Hematopoietic multipotent progenitor cell treated with erythropoietin and hydrocortisone succinate and interleukin-3 and kit ligand, for 15 days (in vitro differentiated cells): ENCODE measurements around the gene ELK1.
"Not testable (repeated sequence)": the region's sequence is repeated elsewhere in the genome, so short reads cannot be mapped to it uniquely, and the experiment has no call there.

Experiments
- DNase-seq: peaks from one replicate; pipeline ENCODE4 v3.0.0-alpha.2; 2015; ENCODE audit warnings: low spot score

Gene ELK1

DNA sequence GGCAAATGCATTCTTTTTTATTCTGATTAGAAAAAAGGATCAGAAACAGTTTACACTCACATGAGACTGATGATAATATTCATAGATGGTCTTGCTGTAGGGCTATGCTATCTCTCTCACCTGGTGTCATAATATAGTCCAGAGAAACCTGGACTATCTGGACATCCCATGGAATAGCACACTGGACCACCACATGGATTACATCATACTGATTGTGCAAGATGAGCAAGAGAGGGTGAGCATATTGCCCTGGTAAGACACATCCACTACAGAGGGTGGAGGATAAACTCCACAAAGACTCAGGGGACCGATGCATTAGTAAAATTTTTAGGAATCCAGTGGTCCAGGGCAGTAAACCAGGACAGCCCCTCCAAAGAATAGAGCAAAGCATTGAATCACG is 38.9 kb downstream of the ELK1 start:
- no peak for DNase-seq

DNA sequence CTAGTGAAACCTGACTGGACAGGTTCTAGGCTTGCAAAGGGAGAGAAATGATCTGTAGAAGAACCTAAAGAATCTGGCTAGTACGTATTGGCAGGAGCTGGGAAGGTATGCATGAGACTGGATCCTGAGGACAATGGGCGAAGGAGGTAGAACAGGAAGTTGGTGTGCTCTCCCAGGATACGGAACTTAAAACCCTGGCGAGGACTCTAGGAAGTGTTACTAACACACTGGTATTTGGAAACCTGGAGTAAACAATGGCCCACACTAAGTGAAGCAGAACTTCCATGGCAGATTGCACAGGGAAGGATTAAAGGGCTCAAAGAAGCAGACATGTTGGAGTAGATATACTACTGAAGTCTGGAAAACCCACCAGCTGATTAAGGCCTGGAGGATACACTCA is 39.9 kb downstream of the ELK1 start:
- DNase-seq = no peak

DNA sequence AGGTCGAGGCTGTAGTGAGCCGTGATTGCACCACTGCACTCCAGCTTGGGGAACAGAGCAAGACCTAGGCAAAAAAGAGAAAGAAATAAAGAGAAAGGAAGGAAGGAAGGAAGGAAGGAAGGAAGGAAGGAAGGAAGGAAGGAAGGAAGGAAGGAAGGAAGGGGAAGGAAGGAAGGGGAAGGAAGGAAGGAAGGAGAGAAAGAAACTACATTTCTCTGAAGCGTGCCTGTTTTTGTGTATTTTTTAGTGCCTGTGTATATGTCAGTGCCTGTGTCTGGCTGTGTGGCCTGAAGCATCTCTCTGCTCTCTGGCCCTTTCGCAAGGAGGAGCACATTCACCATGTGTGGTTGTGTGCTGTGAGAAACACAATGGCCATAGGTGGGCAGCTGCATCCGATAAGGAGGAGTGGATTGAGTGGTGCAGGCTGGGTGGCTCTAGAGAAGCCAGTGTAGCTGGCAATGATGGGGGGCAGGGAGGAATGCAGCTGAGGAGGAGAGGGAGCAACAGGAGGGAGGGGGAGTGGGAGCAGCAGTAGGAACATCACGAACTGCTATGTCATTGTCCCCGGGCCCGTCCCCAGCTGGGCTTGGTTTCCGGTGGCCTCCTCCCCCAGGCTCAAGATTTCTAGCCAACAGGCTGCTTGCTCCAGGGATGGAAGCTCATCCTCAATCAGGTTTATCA is 42.1 kb downstream of the ELK1 start:
- DNase-seq = no peak

DNA sequence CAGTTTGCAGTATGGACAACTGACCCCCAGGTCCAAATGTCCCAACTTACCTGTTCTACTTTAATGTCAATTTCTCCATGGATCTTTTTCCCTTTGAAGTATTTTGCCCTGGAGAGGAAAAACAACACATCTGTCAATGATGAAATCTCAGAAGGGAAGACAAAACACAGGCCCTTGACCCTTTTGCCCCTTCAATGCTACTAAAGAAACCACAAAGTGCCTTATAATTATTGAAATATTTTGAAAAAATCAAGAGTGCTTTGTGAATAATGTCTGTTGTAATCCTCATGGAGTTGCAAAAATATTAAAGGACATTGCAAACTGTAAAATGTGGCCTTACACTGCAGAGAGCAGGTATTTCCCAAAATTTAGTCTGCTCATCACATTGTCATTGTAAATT is 43.3 kb downstream of the ELK1 start:
- no peak for DNase-seq

DNA sequence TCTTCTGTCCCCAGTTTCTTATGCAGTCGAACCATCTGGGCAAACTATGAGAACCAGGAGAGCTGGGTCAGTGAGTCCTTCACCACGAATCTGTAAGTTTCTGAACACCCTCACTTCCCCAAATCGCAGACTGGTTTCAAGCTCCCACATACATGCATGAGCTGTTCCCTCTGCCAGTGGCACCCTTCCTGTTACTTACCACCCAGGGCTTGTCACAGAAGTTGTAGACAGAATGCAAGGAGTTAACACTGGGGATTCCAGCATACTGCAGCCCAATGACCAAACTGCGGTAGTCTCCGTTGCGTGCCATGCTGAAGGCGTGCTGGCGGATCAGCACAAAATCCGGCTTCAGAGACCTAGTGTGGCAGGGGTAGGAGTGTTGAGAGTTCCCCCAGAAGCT is 45.3 kb downstream of the ELK1 start:
- no peak for DNase-seq

DNA sequence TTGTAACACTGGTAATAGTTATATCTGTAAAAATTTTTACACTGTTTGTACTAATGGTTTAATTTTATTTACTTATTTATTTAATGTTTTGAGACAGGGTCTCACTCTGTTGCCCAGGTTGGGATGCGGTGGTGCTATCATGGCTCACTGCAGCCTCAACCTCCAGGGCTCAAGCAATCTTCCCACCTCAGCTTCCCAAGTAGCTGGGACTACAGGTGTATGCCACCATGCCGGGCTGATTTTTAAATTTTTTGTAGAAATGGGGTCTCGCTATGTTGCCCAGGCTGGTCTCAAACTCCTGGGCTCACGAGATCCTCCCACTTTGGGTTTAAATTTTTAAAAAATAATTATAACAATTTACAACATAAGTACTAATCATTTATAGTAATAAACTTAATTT is 47.2 kb downstream of the ELK1 start:
- DNase-seq = not testable (repeated sequence)

DNA sequence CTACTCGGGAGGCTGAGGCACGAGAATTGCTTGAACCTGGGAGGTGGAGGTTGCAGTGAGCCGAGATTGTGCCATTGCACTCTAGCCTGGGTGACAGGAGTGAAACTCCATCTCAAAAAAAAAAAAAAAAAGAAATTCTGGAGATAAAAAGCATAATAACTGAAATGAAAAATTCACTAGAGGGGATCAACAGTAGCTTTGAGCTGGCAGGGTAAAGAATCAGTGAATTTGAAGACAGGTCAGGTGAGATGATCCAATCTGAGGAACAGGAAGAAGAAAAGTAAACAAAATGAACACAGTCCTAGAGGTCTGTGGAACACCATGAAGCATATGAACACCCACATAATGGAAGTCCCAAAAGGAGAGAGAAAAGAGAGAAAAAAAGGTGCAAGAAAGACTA is 53.1 kb downstream of the ELK1 start:
- DNase-seq = no peak

DNA sequence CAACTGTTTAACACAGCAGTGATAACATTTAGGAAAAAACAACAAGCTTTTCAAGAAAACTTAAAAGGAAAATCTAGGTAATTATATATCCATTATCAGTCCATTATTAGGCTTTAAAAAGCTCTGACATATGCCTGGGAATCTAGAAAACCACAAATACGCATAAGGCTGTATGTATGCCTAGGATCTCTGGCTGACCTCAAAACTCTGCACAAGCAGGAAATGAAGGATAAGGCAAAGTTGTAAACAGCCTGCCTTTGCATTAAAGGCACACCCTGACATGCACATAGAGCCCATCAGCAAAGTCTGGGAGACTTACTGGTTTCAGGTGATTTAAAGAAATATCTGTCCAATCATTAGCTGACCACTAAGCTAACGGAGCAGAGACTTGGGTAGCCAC is 54.1 kb downstream of the ELK1 start:
- DNase-seq = no peak

DNA sequence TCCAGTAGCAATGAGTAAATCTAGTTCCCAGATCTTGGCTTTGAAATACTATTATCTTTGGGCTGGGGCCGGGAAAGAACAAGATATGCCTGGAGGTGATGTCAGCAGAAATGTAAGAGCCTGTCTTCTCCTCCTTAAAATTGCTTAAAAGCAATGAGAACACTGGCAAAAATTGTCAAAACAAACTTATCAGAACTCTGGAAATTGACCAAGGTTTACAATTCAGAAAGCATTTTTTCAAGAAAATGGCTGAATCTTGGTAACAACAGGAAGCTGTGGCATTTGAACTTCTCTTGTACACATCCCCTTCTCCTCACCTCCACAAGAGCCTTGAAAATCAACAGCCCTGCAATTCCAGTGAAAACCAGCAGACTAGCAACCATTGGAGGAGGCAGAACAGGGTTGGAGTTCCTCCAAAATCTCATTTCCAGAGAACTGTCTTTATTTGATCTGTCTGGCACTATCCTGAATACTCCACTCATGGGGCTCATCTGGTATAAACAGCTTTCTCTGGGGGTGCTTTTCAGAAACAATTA is 54.6 kb downstream of the ELK1 start:
- DNase-seq = no peak

DNA sequence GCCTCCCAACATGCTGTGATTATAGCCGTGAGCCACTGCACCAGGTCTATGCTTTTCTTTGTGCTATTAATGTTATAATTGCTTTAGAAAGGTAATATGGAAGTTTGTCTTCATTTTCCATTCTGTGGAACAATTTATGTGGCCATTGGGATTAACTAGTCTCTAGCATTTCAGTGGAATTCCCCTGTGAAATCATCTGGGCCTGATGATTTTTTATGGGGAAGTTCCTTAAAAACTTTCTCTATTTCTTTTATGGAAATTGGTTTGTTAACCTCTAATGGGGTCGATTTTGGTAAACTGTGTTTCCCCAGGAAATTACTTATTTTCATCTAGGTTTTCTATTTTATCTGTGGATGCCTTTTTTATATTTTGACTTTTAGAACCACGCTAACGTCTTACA is 56.8 kb downstream of the ELK1 start:
- no peak for DNase-seq

DNA sequence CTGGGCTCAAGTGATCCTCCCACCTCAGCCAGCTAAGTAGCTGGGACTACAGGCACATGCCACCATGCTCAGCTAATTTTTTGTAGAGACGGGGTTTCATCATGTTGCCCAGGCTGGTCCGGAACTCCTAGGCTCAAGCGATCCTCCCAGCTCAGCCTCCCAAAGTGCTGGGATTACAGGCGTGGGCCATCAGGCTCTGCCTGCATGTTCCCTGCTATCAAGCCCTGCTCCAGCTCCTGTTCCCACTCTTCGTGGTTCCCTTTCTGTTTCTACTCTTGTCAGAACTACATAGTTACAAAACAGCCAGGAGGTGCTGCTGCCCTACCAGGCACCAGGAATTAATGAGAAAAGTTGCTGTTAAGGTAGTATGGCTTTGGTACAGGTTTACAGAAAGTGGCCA is 59.4 kb downstream of the ELK1 start:
- DNase-seq = no peak

DNA sequence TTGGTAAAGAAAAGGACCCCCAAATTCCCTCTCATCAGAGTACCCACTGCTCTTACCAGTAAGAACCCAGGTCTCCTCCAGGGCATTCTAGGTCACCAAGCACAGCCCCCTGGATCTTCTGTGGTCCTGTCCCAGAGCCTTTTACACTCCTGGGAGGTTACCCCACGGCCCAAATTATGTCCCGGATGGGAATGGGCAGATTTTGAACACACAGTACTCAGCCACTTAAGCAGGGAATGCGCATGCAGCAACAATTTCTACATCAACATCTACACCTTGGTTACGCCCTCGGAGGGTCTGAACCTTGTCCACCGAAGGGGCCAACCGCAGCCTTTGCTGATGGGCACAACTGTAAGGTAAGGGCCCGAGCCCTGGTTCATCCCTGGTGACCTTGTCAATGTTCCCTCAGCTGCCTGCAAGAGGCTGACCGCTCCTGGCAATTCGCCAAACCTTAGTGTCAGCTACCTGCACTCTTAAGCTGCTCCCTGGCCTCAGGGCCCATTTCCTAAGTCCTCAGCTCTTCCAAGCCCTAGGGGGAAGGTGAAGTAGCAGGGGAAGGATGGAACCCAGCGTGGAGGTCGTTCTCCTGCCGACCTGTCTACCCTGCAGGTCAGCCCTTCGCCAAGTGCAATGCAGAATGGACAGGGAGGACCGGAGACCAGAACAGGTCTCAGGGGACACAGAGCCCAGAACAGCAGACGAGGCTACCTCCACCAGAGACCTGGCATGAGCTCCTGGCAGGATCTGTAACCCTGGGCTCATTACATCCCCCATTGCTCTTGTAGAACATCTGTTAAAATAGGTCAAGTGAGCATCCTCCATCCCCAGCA is 62.2 kb downstream of the ELK1 start:
- DNase-seq = no peak

DNA sequence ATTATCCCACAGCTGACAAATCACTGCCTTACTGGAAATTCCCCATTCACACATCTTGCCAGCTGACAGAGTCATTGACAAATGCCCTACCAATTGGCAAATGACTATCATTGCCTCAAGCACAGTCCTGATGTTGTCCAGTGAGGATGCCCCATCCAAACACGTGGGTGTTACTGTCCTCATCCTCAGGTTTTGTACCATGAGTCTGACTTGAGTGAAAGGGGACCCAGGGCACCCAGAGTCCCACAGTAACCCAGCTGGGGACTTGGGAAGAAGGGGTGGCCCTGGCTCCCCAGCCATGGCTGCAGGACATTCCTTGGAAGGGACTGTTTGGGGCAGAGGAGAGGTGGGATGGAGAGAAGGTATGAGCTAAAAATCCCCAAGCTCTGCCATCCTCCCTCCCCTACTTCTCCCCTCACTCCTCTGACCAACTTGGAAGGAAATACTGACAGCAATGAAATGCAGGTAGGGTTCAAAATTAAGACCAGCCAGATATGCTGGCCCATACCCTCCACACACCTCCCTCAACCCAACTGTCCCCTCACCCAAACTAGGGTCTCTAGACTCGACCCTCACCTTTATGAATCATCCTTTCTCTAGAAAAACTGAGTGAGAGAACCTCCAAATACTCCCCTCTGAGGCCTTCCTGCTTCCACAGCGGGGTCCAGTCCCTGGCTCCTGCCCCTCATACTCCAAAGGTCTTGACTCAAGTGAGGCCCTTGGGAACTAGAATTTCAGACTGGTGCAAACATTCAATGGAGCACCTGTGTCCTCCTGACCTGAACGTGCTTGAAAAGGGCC is 63.1 kb downstream of the ELK1 start:
- no peak for DNase-seq

DNA sequence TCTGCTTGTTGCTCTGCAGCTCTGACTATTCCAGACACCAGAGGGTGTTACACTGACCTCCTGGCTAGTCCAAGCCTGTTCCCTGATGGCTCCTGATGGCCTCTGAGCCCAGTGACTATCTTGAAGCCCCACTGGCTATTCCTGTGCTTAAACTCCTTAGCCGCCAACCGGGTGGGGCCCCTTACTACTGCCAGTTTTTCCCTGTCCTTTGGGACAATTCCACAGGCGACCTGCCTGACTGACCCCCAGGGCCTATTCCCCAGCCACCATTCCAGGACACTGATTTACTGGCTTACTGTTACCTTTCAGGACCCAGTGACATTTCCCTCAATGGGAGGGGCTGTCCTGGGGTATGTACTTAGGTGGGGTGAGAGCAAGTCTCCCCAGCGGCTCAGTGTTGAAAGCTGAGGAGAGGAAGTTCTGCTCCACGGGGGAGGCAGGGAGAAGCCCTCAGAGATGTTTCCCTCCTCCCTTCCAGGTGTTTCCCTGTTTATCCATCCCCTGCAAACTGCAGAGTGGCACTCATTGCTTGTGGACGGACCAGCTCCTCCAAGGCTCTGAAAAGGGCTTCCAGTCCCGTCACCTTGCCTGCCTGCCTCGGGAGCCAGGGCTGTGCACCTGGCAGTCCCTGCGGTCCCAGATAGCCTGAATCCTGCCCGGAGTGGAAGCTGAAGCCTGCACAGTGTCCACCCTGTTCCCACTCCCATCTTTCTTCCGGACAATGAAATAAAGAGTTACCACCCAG is 64.1 kb downstream of the ELK1 start:
- no peak for DNase-seq
